ENCODE data around the gene GRIK4.
"Not testable (repeated sequence)": the region's sequence is repeated elsewhere in the genome, so short reads cannot be mapped to it uniquely, and the experiment has no call there.

Gene GRIK4

DNA sequence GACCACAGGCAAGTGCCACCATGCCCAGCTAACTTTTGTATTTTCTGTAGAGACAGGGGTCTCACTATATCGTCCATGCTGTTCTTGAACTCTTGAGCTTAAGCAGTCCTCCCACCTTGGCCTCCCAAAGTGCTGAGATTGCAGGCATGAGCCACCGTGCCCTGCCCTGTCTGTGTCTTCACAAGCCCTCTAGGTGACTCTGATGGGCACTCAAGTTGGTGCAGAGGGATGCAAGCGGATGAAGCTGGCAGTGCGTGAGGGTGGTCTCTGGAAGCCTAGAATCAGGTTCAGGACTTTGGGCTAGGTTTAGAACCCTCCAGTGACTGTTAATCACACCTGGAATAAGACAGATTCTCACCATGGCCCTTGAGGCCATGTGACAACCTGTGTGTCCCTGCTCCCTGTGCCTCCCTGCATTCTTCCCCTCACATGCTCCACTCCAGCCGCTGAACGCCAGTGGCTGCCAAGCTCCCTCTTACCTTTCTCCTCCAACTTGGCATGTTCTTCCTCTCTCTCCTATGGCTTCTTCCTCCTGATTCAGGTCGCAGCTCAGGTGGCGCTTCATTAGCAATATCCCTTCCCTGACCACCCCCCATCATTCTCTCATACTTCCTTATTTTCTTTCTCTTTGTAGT lies 270.1 kb downstream of the GRIK4 start:
- peaks cover 20% of the 10 kb centered on the region for H3K4me1 ChIP-seq (ENCODE audit: insufficient read depth, low read length)
- no peak overlapping the region for H3K9ac ChIP-seq (ENCODE audit: low read depth, low read length)
- H3K9me3 ChIP-seq (ENCODE audit: control insufficient read depth, insufficient read depth, low read length): no peaks in the 10 kb centered on the region
- H3K36me3 ChIP-seq (ENCODE audit: insufficient read depth, low read length): no peaks in the 10 kb centered on the region

DNA sequence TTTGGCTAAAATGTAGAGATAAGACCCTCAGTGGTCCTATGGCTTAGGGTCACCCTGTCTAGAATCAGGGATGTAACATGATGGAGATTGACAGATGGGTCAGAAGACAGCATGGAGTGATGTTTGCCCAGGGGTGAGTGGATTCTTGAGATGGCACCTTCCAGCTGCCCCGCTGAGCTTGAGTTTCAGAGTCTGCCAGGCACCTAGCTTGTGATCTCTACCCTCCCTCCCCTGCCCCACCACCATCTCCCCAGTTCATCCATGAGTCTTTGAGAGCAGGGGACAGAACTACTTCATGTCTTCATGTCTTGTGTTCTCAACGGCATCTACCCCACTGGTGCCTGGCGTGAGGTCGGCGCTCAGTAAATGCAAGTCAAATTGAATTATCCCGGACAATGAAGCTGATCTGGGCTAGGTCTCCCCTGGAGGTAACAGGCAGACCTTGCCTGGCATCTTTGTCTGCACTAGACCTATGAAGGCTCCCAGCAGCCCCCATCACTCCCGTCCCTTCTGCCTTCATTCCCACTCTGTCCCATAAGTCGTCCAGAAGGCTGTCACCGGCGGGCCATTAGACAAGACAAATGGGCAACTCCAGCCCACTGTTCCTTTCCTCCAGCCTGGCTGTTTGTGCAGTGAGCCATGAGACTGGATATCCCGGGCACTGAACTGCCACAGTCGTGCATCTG lies 273.2 kb downstream of the GRIK4 start:
- H3K4me1 ChIP-seq (ENCODE audit: insufficient read depth, low read length): peaks cover 6% of the 10 kb centered on the region
- H3K36me3 ChIP-seq (ENCODE audit: insufficient read depth, low read length): no peaks in the 10 kb centered on the region
- H3K9me3 ChIP-seq (ENCODE audit: control insufficient read depth, insufficient read depth, low read length): no peaks in the 10 kb centered on the region
- H3K9ac ChIP-seq (ENCODE audit: low read depth, low read length): no peak overlapping the region

GRCh38 chr11:120785576-120785975 lies 274.0 kb downstream of the GRIK4 start:
- Histone ChIP-seq H3K9me3 (ENCODE audit: control insufficient read depth, insufficient read depth, low read length) (no peaks in the 10 kb centered on the region), H3K4me1 (ENCODE audit: insufficient read depth, low read length) (peaks cover 6% of the 10 kb centered on the region), H3K36me3 (ENCODE audit: insufficient read depth, low read length) (no peaks in the 10 kb centered on the region), H3K9ac (ENCODE audit: low read depth, low read length) (no peak overlapping the region)

DNA sequence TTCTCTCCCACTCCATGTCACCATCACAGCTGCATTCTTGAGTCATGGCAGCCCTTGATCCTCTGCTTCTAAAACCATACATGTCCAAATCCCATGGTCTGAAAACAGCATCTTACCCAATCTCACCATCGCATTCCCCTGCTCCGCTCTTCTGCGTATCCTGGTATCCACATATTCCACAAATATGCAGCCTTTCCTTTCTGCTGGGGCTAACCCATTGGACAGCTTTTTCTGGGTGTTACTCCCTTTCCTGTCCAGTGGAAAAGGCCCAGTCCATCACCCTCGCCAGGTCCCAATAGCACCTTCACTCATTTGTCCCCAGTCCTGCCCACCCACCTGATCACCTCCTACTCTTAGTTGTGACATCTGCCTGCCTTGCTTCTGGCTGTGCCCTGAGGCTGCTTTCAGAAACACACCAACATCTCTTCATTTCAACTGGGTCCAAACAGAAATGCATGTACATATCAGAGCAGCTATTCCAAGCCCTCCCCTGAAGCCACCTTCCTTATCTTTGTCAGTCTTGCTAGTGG lies 274.7 kb downstream of the GRIK4 start:
- Histone ChIP-seq H3K4me1 (ENCODE audit: insufficient read depth, low read length) (peaks cover 6% of the 10 kb centered on the region), H3K9ac (ENCODE audit: low read depth, low read length) (no peak overlapping the region), H3K36me3 (ENCODE audit: insufficient read depth, low read length) (no peaks in the 10 kb centered on the region), H3K9me3 (ENCODE audit: control insufficient read depth, insufficient read depth, low read length) (no peaks in the 10 kb centered on the region)

- not testable (repeated sequence) for H3K4me1 ChIP-seq (ENCODE audit: insufficient read depth, low read length); H3K9me3 ChIP-seq (ENCODE audit: control insufficient read depth, insufficient read depth, low read length); H3K36me3 ChIP-seq (ENCODE audit: insufficient read depth, low read length)
Observed at GRCh38 chr11:120787224-120787623, 275.7 kb downstream of the GRIK4 start.

DNA sequence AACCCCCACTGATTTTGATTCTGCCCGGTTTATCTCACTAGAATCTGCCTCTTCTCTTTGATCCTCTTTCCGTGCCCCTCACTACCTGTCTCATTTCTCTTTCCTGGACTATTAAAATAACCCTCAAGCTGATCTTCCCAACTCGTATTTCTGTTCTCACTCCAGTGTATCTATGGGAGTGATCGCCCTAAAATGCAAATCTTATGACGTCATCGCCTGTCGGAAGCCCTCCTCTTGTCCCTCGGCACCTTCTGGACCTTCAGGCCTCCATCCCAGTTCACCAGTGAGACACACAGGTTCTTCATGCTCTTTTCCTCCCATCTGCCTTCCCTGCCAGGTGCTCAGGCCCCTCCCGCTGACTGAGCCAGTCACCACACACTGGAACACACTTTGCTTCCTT lies 277.8 kb downstream of the GRIK4 start:
- Histone ChIP-seq H3K9me3 (ENCODE audit: control insufficient read depth, insufficient read depth, low read length) (no peaks in the 10 kb centered on the region), H3K4me1 (ENCODE audit: insufficient read depth, low read length) (no peaks in the 10 kb centered on the region), H3K9ac (ENCODE audit: low read depth, low read length) (no peak overlapping the region), H3K36me3 (ENCODE audit: insufficient read depth, low read length) (no peaks in the 10 kb centered on the region)

More at GRCh38 chr11:120787224-120787623, 275.7 kb downstream of the GRIK4 start:
- not testable (repeated sequence) for H3K9ac ChIP-seq (ENCODE audit: low read depth, low read length)

GRCh38 chr11:120792306-120792705 lies 280.8 kb downstream of the GRIK4 start:
- Histone ChIP-seq H3K4me1 (ENCODE audit: insufficient read depth, low read length) (no peaks in the 10 kb centered on the region), H3K9me3 (ENCODE audit: control insufficient read depth, insufficient read depth, low read length) (no peaks in the 10 kb centered on the region), H3K36me3 (ENCODE audit: insufficient read depth, low read length) (no peaks in the 10 kb centered on the region), H3K9ac (ENCODE audit: low read depth, low read length) (no peak overlapping the region)

GRCh38 chr11:120793150-120793549 lies 281.6 kb downstream of the GRIK4 start:
- Histone ChIP-seq H3K36me3 (ENCODE audit: insufficient read depth, low read length) (no peaks in the 10 kb centered on the region), H3K9ac (ENCODE audit: low read depth, low read length) (no peak overlapping the region), H3K9me3 (ENCODE audit: control insufficient read depth, insufficient read depth, low read length) (no peaks in the 10 kb centered on the region), H3K4me1 (ENCODE audit: insufficient read depth, low read length) (no peaks in the 10 kb centered on the region)

- H3K9me3 ChIP-seq (ENCODE audit: control insufficient read depth, insufficient read depth, low read length): no peaks in the 10 kb centered on the region
- H3K36me3 ChIP-seq (ENCODE audit: insufficient read depth, low read length): no peaks in the 10 kb centered on the region
- H3K4me1 ChIP-seq (ENCODE audit: insufficient read depth, low read length): no peaks in the 10 kb centered on the region
- H3K9ac ChIP-seq (ENCODE audit: low read depth, low read length): no peak overlapping the region
Observed at GRCh38 chr11:120793806-120794479, 282.4 kb downstream of the GRIK4 start.

- H3K9me3 ChIP-seq (ENCODE audit: control insufficient read depth, insufficient read depth, low read length): no peaks in the 10 kb centered on the region
- no peaks in the 10 kb centered on the region for H3K4me1 ChIP-seq (ENCODE audit: insufficient read depth, low read length)
- no peaks in the 10 kb centered on the region for H3K36me3 ChIP-seq (ENCODE audit: insufficient read depth, low read length)
- H3K9ac ChIP-seq (ENCODE audit: low read depth, low read length): no peak overlapping the region
Observed at GRCh38 chr11:120794748-120795147, 283.2 kb downstream of the GRIK4 start.

DNA sequence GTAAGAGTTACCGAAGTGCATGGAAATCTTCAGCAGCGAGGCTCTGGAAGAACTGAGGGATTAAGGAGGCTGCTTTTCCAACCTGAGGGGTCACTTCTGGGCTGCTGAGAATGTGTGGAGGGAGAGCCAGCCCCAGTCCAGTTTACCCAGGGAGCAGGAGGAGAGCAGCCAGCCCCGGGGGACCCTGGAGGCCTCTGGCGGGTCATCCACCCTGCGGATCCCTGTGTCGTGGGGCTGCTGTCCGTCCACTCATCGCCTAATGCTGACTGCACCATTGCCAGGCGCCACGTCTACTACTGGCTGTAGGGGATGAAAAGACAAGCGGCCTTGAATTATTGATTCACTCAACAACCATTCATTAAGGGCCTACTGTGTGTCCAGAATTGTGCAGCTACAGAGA lies 283.6 kb downstream of the GRIK4 start:
- H3K9me3 ChIP-seq (ENCODE audit: control insufficient read depth, insufficient read depth, low read length): no peaks in the 10 kb centered on the region
- H3K4me1 ChIP-seq (ENCODE audit: insufficient read depth, low read length): no peaks in the 10 kb centered on the region
- no peak overlapping the region for H3K9ac ChIP-seq (ENCODE audit: low read depth, low read length)
- no peaks in the 10 kb centered on the region for H3K36me3 ChIP-seq (ENCODE audit: insufficient read depth, low read length)

GRCh38 chr11:120797143-120797542 lies 285.6 kb downstream of the GRIK4 start:
- Histone ChIP-seq H3K36me3 (ENCODE audit: insufficient read depth, low read length) (no peaks in the 10 kb centered on the region), H3K9ac (ENCODE audit: low read depth, low read length) (no peak overlapping the region), H3K4me1 (ENCODE audit: insufficient read depth, low read length) (no peaks in the 10 kb centered on the region), H3K9me3 (ENCODE audit: control insufficient read depth, insufficient read depth, low read length) (no peaks in the 10 kb centered on the region)

GRCh38 chr11:120798854-120799253 lies 287.3 kb downstream of the GRIK4 start:
- no peak overlapping the region for H3K9ac ChIP-seq (ENCODE audit: low read depth, low read length)
- H3K4me1 ChIP-seq (ENCODE audit: insufficient read depth, low read length): no peaks in the 10 kb centered on the region
- H3K36me3 ChIP-seq (ENCODE audit: insufficient read depth, low read length): no peaks in the 10 kb centered on the region
- H3K9me3 ChIP-seq (ENCODE audit: control insufficient read depth, insufficient read depth, low read length): no peaks in the 10 kb centered on the region

- Histone ChIP-seq H3K9ac (ENCODE audit: low read depth, low read length) (no peak overlapping the region), H3K36me3 (ENCODE audit: insufficient read depth, low read length) (no peaks in the 10 kb centered on the region), H3K4me1 (ENCODE audit: insufficient read depth, low read length) (no peaks in the 10 kb centered on the region), H3K9me3 (ENCODE audit: control insufficient read depth, insufficient read depth, low read length) (no peaks in the 10 kb centered on the region)
Observed at GRCh38 chr11:120800206-120800605, 288.7 kb downstream of the GRIK4 start.
